HepG2 (cell line): ENCODE data around the gene EVA1C. TPM values are rescaled to one million over a fixed set of nuclear protein-coding genes. Genes with fewer than 3 reads are reported as not detected.

ENCODE experiments used
- ATAC-seq: fragments of 200-7000 bp; cut with Tn5 transposase; 3 replicates; pipeline ENCODE4 v1.9.1; 2020; ENCODE audit warnings: mild to moderate bottlenecking, moderate library complexity
- BruUV-seq: library from RNA; stranded (reverse); fragments of 400-500 nt; replicated peaks from 2 replicates; lab custom pipeline; 2021; lab: Mats Ljungman, UMichigan
- CTCF ChIA-PET: fragments of 300-600 bp; formaldehyde crosslinking; extraction: SDS; loops from one replicate; lab custom pipeline; 2021; ENCODE audit warnings: low total read pairs, inconsistent platforms, low intra/inter-chr PET ratio; lab: Yijun Ruan, JAX
- POLR2A ChIA-PET: fragments of 350-600 bp; sonication (Branson Sonifier 250); formaldehyde crosslinking; loops from one replicate; lab custom pipeline; 2020; ENCODE audit warnings: antibody characterized with exemption, inconsistent platforms; lab: Yijun Ruan, JAX
- DNase-seq: peaks from one replicate; pipeline ENCODE4 v3.0.0-alpha.2; 2015; ENCODE audit warnings: low spot score
- FAIRE-seq: peaks from 3 replicates; lab custom pipeline; 2011; peaks lifted over from hg19 to GRCh38; lab: Jason Lieb, UNC
- H2AFZ ChIP-seq: one replicate; pipeline ENCODE4 v1.6.1; 2011; ENCODE audit warnings: low read length, inconsistent platforms
- H3K27ac ChIP-seq: fragments of 300-600 bp; 3 replicates; pipeline ENCODE4 v1.8.0; 2011; ENCODE audit warnings: mixed run types, mild to moderate bottlenecking, mixed read lengths, low read length, inconsistent platforms; ENCODE audit not compliant: insufficient read depth; ENCODE audit errors: extremely low read length
- H3K27me3 ChIP-seq, 2 experiments: fragments of 200-600 bp in 1 of 2; 2 replicates in 1 of 2; 3 replicates in 1 of 2; pipeline versions ENCODE4 v1.6.0 to v1.8.0; 2011; ENCODE audit warnings: low read length in 2 of 2, mild to moderate bottlenecking in 2 of 2, moderate library complexity in 2 of 2, inconsistent platforms in 1 of 2; ENCODE audit not compliant: insufficient read depth in 2 of 2, control insufficient read depth in 1 of 2
- H3K36me3 ChIP-seq, 2 experiments: fragments of 200-600 bp in 1 of 2; replicated peaks in 1 of 2; 2 replicates in 1 of 2; 3 replicates in 1 of 2; pipeline versions ENCODE4 v1.5.1 to v1.8.0; 2011; ENCODE audit warnings: low read length in 2 of 2, inconsistent platforms in 1 of 2; ENCODE audit not compliant: insufficient read depth in 2 of 2, control insufficient read depth in 1 of 2
- H3K4me1 ChIP-seq: 2 replicates; pipeline ENCODE4 v1.5.1; 2012; ENCODE audit warnings: low read length, inconsistent platforms; ENCODE audit not compliant: insufficient read depth
- H3K4me2 ChIP-seq: 2 replicates; pipeline ENCODE4 v1.6.0; 2011; ENCODE audit warnings: low read depth, low read length, inconsistent platforms
- H3K4me3 ChIP-seq, 3 experiments: fragments of 200-600 bp in 1 of 3; sonication (generic), shearing (Covaris generic) in 1 of 3; replicated peaks in 1 of 3; 2 replicates each; pipeline ENCODE4 v1.5.1; 2011 to 2016; ENCODE audit warnings: low read length in 3 of 3, inconsistent platforms in 2 of 3, low read depth in 2 of 3, mild to moderate bottlenecking in 2 of 3, control low read depth in 1 of 3, mixed read lengths in 1 of 3; ENCODE audit not compliant: insufficient read depth in 1 of 3
- H3K79me2 ChIP-seq: one replicate; pipeline ENCODE4 v1.6.1; 2011; ENCODE audit warnings: low read length, inconsistent platforms; ENCODE audit not compliant: insufficient read depth
- H3K9ac ChIP-seq: 2 replicates; pipeline ENCODE4 v1.6.0; 2011; ENCODE audit warnings: mild to moderate bottlenecking, low read depth, low read length, inconsistent platforms; ENCODE audit not compliant: insufficient read depth
- H3K9me3 ChIP-seq: 2 replicates; pipeline ENCODE4 v1.5.1; 2012; ENCODE audit warnings: mild to moderate bottlenecking, low read length
- H4K20me1 ChIP-seq: 2 replicates; pipeline ENCODE4 v1.6.0; 2011; ENCODE audit warnings: inconsistent platforms, mild to moderate bottlenecking, low read length, moderate library complexity; ENCODE audit not compliant: insufficient read depth
- CSRNP1 ChIP-seq: sonication (generic); formaldehyde crosslinking; IDR thresholded peaks from 2 replicates; pipeline ENCODE4 v1.8.1; 2023; ENCODE audit warnings: mild to moderate bottlenecking, missing genetic modification reagents
- MATR3 ChIP-seq: sonication (generic); formaldehyde crosslinking; IDR thresholded peaks from 2 replicates; pipeline ENCODE4 v1.4.0; 2020; ENCODE audit warnings: missing genetic modification reagents
- NR2F6 ChIP-seq, 2 experiments: IDR thresholded peaks; 2 replicates each; pipeline ENCODE4 v1.6.1; 2016; ENCODE audit warnings: antibody characterized with exemption in 1 of 2, mild to moderate bottlenecking in 1 of 2
- PAXIP1 ChIP-seq: sonication (generic); formaldehyde crosslinking; conservative IDR thresholded peaks from 2 replicates; pipeline ENCODE4 v1.4.0; 2020; ENCODE audit warnings: mild to moderate bottlenecking, missing genetic modification reagents, moderate library complexity
- PITX1 ChIP-seq: sonication (generic); formaldehyde crosslinking; IDR thresholded peaks from 2 replicates; pipeline ENCODE4 v1.5.1; 2020; ENCODE audit warnings: mild to moderate bottlenecking, missing genetic modification reagents
- SOX13 ChIP-seq, 3 experiments: fragments of 450-650 bp in 1 of 3; sonication (generic) in 1 of 3; formaldehyde crosslinking in 1 of 3; IDR thresholded peaks in 2 of 3; conservative IDR thresholded peaks in 1 of 3; 2 replicates each; pipeline versions ENCODE4 v1.5.0 to v1.6.1; 2016 to 2020; ENCODE audit warnings: antibody characterized with exemption in 1 of 3, mild to moderate bottlenecking in 1 of 3, missing compliant biosample characterization in 1 of 3, missing genetic modification reagents in 1 of 3, moderate library complexity in 1 of 3
- ZC3H13 ChIP-seq: sonication (generic); formaldehyde crosslinking; IDR thresholded peaks from 2 replicates; pipeline ENCODE4 v1.8.1; 2023; ENCODE audit warnings: mild to moderate bottlenecking, missing genetic modification reagents, moderate library complexity
- ZMYM4 ChIP-seq: sonication (generic); formaldehyde crosslinking; IDR thresholded peaks from 2 replicates; pipeline ENCODE4 v1.8.1; 2023; ENCODE audit warnings: mild to moderate bottlenecking, missing genetic modification reagents
- ZNF609 ChIP-seq: sonication (generic); formaldehyde crosslinking; IDR thresholded peaks from 2 replicates; pipeline ENCODE4 v1.4.0; 2020; ENCODE audit warnings: mild to moderate bottlenecking, missing genetic modification reagents, borderline replicate concordance
- ZNF772 ChIP-seq: sonication (generic); formaldehyde crosslinking; IDR thresholded peaks from 2 replicates; pipeline ENCODE4 v1.5.0; 2020; ENCODE audit warnings: mild to moderate bottlenecking, missing genetic modification reagents
- WGBS: methylation state at CpG from one replicate; pipeline ENCODE4 v1.1.6; 2017; ENCODE audit warnings: low lambda C conversion rate; 5-methylcytosine and 5-hydroxymethylcytosine counted together
- in situ Hi-C: cut with HindIII; loops from 2 replicates; pipeline ENCODE4 v1.10.0; 2017; ENCODE audit warnings: low pct_unique_long_range_greater_than_20kb; ENCODE audit not compliant: extremely low pct_ligation_motif_present
- intact Hi-C: fragments of 100-400 bp; cut with micrococcal nuclease; formaldehyde crosslinking; loops from one replicate; pipeline ENCODE4 v1.10.0; 2022; ENCODE audit not compliant: unreplicated experiment
- polyA plus RNA-seq, 8 experiments: library from polyadenylated mRNA; depleted of rRNA in 3 of 8; stranded (reverse) in 7 of 8; unstranded in 1 of 8; fragments of >200 nt; fragmentation: Illumina TruSeq in 4 of 8; extraction: Trizol in 4 of 8; gene quantifications; 2 replicates each; pipeline versions ENCODE4 v1.2.1 to v1.2.3, GENCODE V29; 2011 to 2016; ENCODE audit warnings: low read depth in 4 of 8, missing spikeins in 1 of 8, mixed read lengths in 1 of 8; ENCODE audit not compliant: insufficient read depth in 1 of 8
- total RNA-seq, 5 experiments: library from RNA; depleted of rRNA; stranded (reverse); fragments of >200 nt; fragmentation: Illumina TruSeq; extraction: Trizol; gene quantifications; 2 replicates each; pipeline ENCODE4 v1.2.3, GENCODE V29; 2016; ENCODE audit warnings: low read depth in 1 of 5

EVA1C gene
- total and polyA plus RNA-seq, 2 of the 13 experiments (the other 11 are each of a cell fraction or from before 2014, with no cell fraction given), result 0.29 to 0.34 TPM

GRCh38 chr21:32412162-32413014 is at the start of gene EVA1C (continued):
- no peak for TF ChIP-seq ZC3H13
- TF ChIP-seq PAXIP1, result no peak
- 0 out of 2 replicates have a peak, but pooled peaks have one; percentile 26 for TF ChIP-seq ZNF772 (CRISPR knock-in tag)
- no peak for TF ChIP-seq NR2F6 (IDR thresholded peaks at IDR 0.05)
- no peak for TF ChIP-seq NR2F6 (CRISPR knock-in tag; IDR thresholded peaks at IDR 0.05)
- no peak for TF ChIP-seq MATR3

- in situ Hi-C loops, result no loop called here
- peak overlapping the region; percentile 55 for H3K4me2 ChIP-seq
- no TSS peak for BruUV-seq
- POLR2A ChIA-PET, result interaction anchor here (1.4 to 1.9 kb wide), 2 partner anchors 28 to 33 kb away, joined by 3 to 5 read pairs; partner anchors contain the start of gene URB1
- H3K4me3 ChIP-seq, result peak overlapping the region in 1 of 3 experiments; percentile 42; a peak in 1 of 6 replicates
- peak; percentile 81 for DNase-seq
- peak overlapping the region; percentile 66 for H3K27ac ChIP-seq
- peak; percentile 30 for FAIRE-seq
- H3K27me3 ChIP-seq, result no peaks in the 10 kb centered on the region
- no peaks in the 10 kb centered on the region for H3K79me2 ChIP-seq
- 57% methylated on average over 4 of the region's 7 CpGs for WGBS
- H3K9me3 ChIP-seq, result no peaks in the 10 kb centered on the region
- intact Hi-C loops, result no loop called here
- H4K20me1 ChIP-seq, result no peaks in the 10 kb centered on the region
- H3K36me3 ChIP-seq, result peaks cover 39 to 78% of the 10 kb centered on the region in 2 experiments
- CTCF ChIA-PET, result no interaction called here
- ATAC-seq, result peak; percentile 92
- peaks cover 37% of the 10 kb centered on the region for H3K4me1 ChIP-seq
- H3K9ac ChIP-seq, result peak overlapping the region; percentile 40
- no peak overlapping the region for H2AFZ ChIP-seq
- TF ChIP-seq CSRNP1 (CRISPR knock-in tag) (no peak), ZMYM4 (CRISPR knock-in tag) (peak; percentile 31; the same call in 1 of the 2 replicates), SOX13 (IDR thresholded peaks at IDR 0.05) (peak; percentile 51; the same call in 1 of the 2 replicates), SOX13 (CRISPR knock-in tag; conservative IDR thresholded peaks at IDR 0.05 in 1 of 2, IDR thresholded peaks at IDR 0.05 in 1 of 2) (peak in 1 of 2 experiments; percentile 85; a peak in 2 of 4 replicates), ZNF609 (CRISPR knock-in tag) (peak; percentile 66), PITX1 (CRISPR knock-in tag) (peak; percentile 86)
Measured at GRCh38 chr21:32364387-32364786, 48.1 kb upstream of the EVA1C start.
